Activated T-helper 9 cell treated with anti-CD3 and anti-CD28 coated beads, Interleukin-2, amount 50 U/mL, for 16 hours (primary cell): Measurements from ENCODE around the gene SLC25A45.
A peak's percentile ranks its signal among the peaks of the same experiment; 100 is the strongest.
"Not testable (repeated sequence)": the region's sequence is repeated elsewhere in the genome, so short reads cannot be mapped to it uniquely, and the experiment has no call there.

Experiments used
- DNase-seq: peaks from one replicate; pipeline ENCODE4 v3.0.0-alpha.2; 2020; ENCODE audit warnings: low read depth

The SLC25A45 gene

GRCh38 chr11:65357856-65358356, 24.5 kb downstream of the SLC25A45 start:
- no peak for DNase-seq

GRCh38 chr11:65356394-65356972, 26.0 kb downstream of the SLC25A45 start:
- DNase-seq = no peak

GRCh38 chr11:65355776-65356393, 26.6 kb downstream of the SLC25A45 start:
- DNase-seq = no peak

- peak; percentile 35 for DNase-seq
Observed at GRCh38 chr11:65355013-65355775, 27.3 kb downstream of the SLC25A45 start.

GRCh38 chr11:65354265-65355012, 28.0 kb downstream of the SLC25A45 start, which contains the start of gene TIGD3:
Gene TIGD3 (plus strand): TSS chr11:65354751. CDS start chr11:65355809, 1,058 bp downstream.
- peak; percentile 96 for DNase-seq

- DNase-seq = no peak
Observed at GRCh38 chr11:65353900-65354264, 28.6 kb downstream of the SLC25A45 start.

- DNase-seq = no peak
Observed at GRCh38 chr11:65353376-65353775, 29.1 kb downstream of the SLC25A45 start.

GRCh38 chr11:65352783-65353182, 29.7 kb downstream of the SLC25A45 start:
- DNase-seq = no peak

GRCh38 chr11:65351511-65351910, 30.9 kb downstream of the SLC25A45 start:
- DNase-seq = no peak

GRCh38 chr11:65341856-65342255, 40.6 kb downstream of the SLC25A45 start:
- no peak for DNase-seq

GRCh38 chr11:65340226-65340625, 42.2 kb downstream of the SLC25A45 start:
- DNase-seq = no peak

GRCh38 chr11:65338676-65339075, 43.8 kb downstream of the SLC25A45 start:
- DNase-seq = no peak

- DNase-seq = no peak
Observed at GRCh38 chr11:65334696-65335295, 47.6 kb downstream of the SLC25A45 start.

- not testable (repeated sequence) for DNase-seq
Observed at GRCh38 chr11:65332591-65332990, 49.9 kb downstream of the SLC25A45 start.

GRCh38 chr11:65330544-65330943, 51.9 kb downstream of the SLC25A45 start:
- no peak for DNase-seq

GRCh38 chr11:65329944-65330403, 52.5 kb downstream of the SLC25A45 start:
- DNase-seq = peak; percentile 70

GRCh38 chr11:65329478-65329877, 53.0 kb downstream of the SLC25A45 start:
- no peak for DNase-seq

GRCh38 chr11:65327021-65327420, 55.4 kb downstream of the SLC25A45 start:
- DNase-seq = no peak

GRCh38 chr11:65325435-65325834, 57.0 kb downstream of the SLC25A45 start:
- DNase-seq = no peak
